AG04449 (cell line): Measurements from ENCODE around the gene ADAMTS13.
A peak's percentile ranks its signal among the peaks of the same experiment; 100 is the strongest.

Source experiments
- CTCF ChIA-PET: fragments of 350-600 bp; formaldehyde crosslinking; extraction: SDS; loops from one replicate; lab custom pipeline; 2021; ENCODE audit warnings: antibody characterized with exemption; lab: Yijun Ruan, JAX
- POLR2A ChIA-PET: fragments of 400-600, 350-600 bp; formaldehyde crosslinking; extraction: SDS; loops from one replicate; lab custom pipeline; 2020; ENCODE audit warnings: antibody characterized with exemption, inconsistent platforms; lab: Yijun Ruan, JAX
- DNase-seq: peaks from one replicate; pipeline ENCODE4 v3.0.0-alpha.2; 2010; ENCODE audit warnings: low read depth, low spot score
- H3K4me3 ChIP-seq: 2 replicates; pipeline ENCODE4 v1.5.1; 2011; ENCODE audit warnings: low read depth, mild to moderate bottlenecking, control low read depth, low read length
- CTCF ChIP-seq: IDR thresholded peaks from one replicate; pipeline ENCODE4 v1.5.1; 2011; ENCODE audit warnings: mild to moderate bottlenecking, moderate library complexity, low read length, control low read depth, inconsistent platforms; ENCODE audit not compliant: insufficient read depth; ENCODE audit errors: missing control alignments

ADAMTS13 gene

GRCh38 chr9:133426011-133426410, 3.8 kb downstream of the ADAMTS13 start:
- POLR2A ChIA-PET, result interaction anchor here (1.5 kb wide), 1 partner anchor 9 kb away, joined by 3 read pairs; no protein-coding TSS in a partner anchor
- CTCF ChIA-PET, result no interaction called here
- no peak for DNase-seq
- H3K4me3 ChIP-seq, result no peak overlapping the region
- TF ChIP-seq CTCF, result no peak

DNA sequence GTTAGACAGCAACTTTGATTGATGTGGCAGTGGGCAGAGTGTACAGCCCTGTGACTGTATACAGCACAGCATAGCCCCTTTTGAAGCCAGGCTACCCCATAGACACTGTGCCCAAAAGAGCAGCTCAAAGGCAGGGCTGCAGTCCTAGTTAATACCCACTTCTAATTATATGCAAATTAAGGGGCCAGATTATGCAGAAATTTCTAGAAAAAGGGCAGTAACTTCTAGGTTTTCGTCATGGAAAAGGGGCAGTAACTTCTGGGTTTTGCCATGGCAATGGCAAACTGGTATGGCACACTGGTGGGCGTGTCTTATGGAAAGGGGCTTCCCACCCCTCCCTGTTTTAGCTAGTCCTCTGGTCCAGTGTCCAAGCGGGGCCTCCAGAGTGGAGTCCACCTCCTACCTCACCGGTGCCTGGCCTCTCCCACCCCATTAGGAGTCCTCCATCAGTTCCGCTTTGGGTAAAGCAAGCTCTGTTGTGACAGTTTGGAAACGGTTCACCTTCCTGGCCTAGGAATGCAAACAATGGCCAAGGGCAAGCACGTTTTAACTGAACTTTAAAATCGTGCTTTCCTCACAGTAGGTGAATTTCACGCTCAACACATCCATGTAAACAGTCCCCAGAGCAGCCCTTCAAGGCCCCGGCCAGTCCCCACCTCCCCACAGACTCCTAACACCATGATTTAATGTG, 5.6 kb downstream of the ADAMTS13 start:
- DNase-seq, result no peak
- TF ChIP-seq CTCF, result no peak
- CTCF ChIA-PET, result no interaction called here
- H3K4me3 ChIP-seq, result no peak overlapping the region
- POLR2A ChIA-PET, result interaction anchor here (1.0 kb wide), 1 partner anchor 80 kb away, joined by 4 read pairs; the partner anchor contains the start of genes MED22 and RPL7A

GRCh38 chr9:133428617-133429101, 6.5 kb downstream of the ADAMTS13 start:
- H3K4me3 ChIP-seq, result peak overlapping the region; percentile 6; the same call in 1 of the 2 replicates

GRCh38 chr9:133429214-133429613, 7.0 kb downstream of the ADAMTS13 start:
- no peak for DNase-seq
- ChIA-PET CTCF (no interaction called here), POLR2A (no interaction called here)
- no peak overlapping the region for H3K4me3 ChIP-seq
- no peak for TF ChIP-seq CTCF

More at GRCh38 chr9:133428617-133429101, 6.5 kb downstream of the ADAMTS13 start:
- ChIA-PET POLR2A (no interaction called here), CTCF (no interaction called here)
- no peak for TF ChIP-seq CTCF
- DNase-seq, result no peak

GRCh38 chr9:133429641-133430161, 7.5 kb downstream of the ADAMTS13 start:
- no peak overlapping the region for H3K4me3 ChIP-seq
- CTCF ChIA-PET, result interaction anchor here (1.5 kb wide), 1 partner anchor 10 kb away, joined by 5 read pairs; no protein-coding TSS in a partner anchor
- TF ChIP-seq CTCF, result peak; percentile 68
- no peak for DNase-seq
- POLR2A ChIA-PET, result no interaction called here

GRCh38 chr9:133430244-133430643, 8.1 kb downstream of the ADAMTS13 start:
- no peak for DNase-seq
- CTCF ChIA-PET, result interaction anchor here (1.5 kb wide), 1 partner anchor 9 kb away, joined by 5 read pairs; no protein-coding TSS in a partner anchor
- POLR2A ChIA-PET, result no interaction called here
- no peak overlapping the region for H3K4me3 ChIP-seq
- no peak for TF ChIP-seq CTCF
